GM12878 (cell line): ENCODE results near the gene SPOCK1.

Experiments
- HCFC1 ChIP-seq: fragments of 150-350 bp; IDR thresholded peaks from 2 replicates; pipeline ENCODE4 v1.6.1; 2014; ENCODE audit warnings: low read length
- SIN3A ChIP-seq: IDR thresholded peaks from 2 replicates; pipeline ENCODE4 v1.6.1; 2012; ENCODE audit warnings: low read depth, low read length, improper control_type of control experiment
- TF ChIP-seq, protein P1 (sequence below): IDR thresholded peaks from 2 replicates; pipeline ENCODE4 v1.6.1; 2012; ENCODE audit warnings: mild to moderate bottlenecking, low read depth, low read length

DNA sequence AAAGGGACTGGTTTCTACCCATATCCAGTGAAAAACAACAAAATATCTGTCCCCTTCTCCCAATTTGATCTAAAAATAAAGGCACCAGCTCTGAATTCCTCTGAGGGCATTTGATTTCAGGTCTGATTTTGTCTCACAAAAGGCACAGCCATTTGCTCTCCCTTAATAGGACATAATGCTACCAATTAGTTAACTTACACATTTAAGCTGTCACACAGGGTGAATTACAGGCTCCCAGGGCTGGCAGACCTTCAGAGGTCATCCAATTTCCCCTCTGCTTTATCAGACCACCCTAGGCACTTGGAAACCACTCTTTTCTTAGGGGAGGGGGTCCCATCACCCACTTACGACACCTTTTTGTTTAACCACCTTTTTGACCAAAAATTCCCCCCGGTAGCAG lies 319.9 kb downstream of the SPOCK1 start:
- TF ChIP-seq SIN3A, result no peak
- TF ChIP-seq, protein P1, sequence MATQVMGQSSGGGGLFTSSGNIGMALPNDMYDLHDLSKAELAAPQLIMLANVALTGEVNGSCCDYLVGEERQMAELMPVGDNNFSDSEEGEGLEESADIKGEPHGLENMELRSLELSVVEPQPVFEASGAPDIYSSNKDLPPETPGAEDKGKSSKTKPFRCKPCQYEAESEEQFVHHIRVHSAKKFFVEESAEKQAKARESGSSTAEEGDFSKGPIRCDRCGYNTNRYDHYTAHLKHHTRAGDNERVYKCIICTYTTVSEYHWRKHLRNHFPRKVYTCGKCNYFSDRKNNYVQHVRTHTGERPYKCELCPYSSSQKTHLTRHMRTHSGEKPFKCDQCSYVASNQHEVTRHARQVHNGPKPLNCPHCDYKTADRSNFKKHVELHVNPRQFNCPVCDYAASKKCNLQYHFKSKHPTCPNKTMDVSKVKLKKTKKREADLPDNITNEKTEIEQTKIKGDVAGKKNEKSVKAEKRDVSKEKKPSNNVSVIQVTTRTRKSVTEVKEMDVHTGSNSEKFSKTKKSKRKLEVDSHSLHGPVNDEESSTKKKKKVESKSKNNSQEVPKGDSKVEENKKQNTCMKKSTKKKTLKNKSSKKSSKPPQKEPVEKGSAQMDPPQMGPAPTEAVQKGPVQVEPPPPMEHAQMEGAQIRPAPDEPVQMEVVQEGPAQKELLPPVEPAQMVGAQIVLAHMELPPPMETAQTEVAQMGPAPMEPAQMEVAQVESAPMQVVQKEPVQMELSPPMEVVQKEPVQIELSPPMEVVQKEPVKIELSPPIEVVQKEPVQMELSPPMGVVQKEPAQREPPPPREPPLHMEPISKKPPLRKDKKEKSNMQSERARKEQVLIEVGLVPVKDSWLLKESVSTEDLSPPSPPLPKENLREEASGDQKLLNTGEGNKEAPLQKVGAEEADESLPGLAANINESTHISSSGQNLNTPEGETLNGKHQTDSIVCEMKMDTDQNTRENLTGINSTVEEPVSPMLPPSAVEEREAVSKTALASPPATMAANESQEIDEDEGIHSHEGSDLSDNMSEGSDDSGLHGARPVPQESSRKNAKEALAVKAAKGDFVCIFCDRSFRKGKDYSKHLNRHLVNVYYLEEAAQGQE, result no peak
- TF ChIP-seq HCFC1, result no peak
